Prostate gland (tissue), 2 donors: ENCODE results near the gene WDR13. TPM values are rescaled to one million over a fixed set of nuclear protein-coding genes. Genes with fewer than 3 reads are reported as not detected.

Experiments
- DNase-seq: peaks from one replicate; pipeline ENCODE4 v3.0.0-alpha.2; 2019; ENCODE audit warnings: low spot score
- H3K27ac ChIP-seq, 2 donors: fragments of 200-600 bp; sonication (generic); 2 replicates each; pipeline ENCODE4 v1.5.1; 2017 to 2019
- H3K27me3 ChIP-seq: fragments of 200-600 bp; sonication (generic); replicated peaks from 2 replicates; pipeline ENCODE4 v1.5.1; 2019; ENCODE audit not compliant: insufficient read depth
- H3K36me3 ChIP-seq, 2 donors: fragments of 200-600 bp; sonication (generic); 1 replicate in 1 of 2; 2 replicates in 1 of 2; pipeline versions ENCODE4 v1.5.1 to v1.8.1; 2017 to 2019
- H3K4me1 ChIP-seq: fragments of 200-600 bp; sonication (generic); replicated peaks from 2 replicates; pipeline ENCODE4 v1.5.1; 2019
- H3K4me3 ChIP-seq, 2 donors: fragments of 200-600 bp; sonication (generic); 2 replicates each; pipeline ENCODE4 v1.5.1; 2017 to 2019
- H3K9me3 ChIP-seq: fragments of 200-600 bp; sonication (generic); 2 replicates; pipeline ENCODE4 v1.5.1; 2017
- POLR2A ChIP-seq: fragments of 450-650 bp; IDR thresholded peaks from one replicate; pipeline ENCODE4 v1.6.1; 2016; ENCODE audit warnings: antibody characterized with exemption, mild to moderate bottlenecking
- POLR2AphosphoS5 ChIP-seq: sonication (generic); formaldehyde crosslinking; IDR thresholded peaks from one replicate; pipeline ENCODE4 v1.6.1; 2017; ENCODE audit warnings: antibody characterized with exemption
- WGBS: methylation state at CpG from one replicate; pipeline ENCODE4 v1.1.5; 2018; 5-methylcytosine and 5-hydroxymethylcytosine counted together
- intact Hi-C: fragments of 100-400 bp; cut with DNase I; formaldehyde crosslinking; loops from one replicate; pipeline ENCODE4 v1.14.2; 2022
- total RNA-seq, 2 donors: library from RNA; depleted of rRNA; stranded (reverse); fragments of >200 nt; gene quantifications; one replicate each; pipeline ENCODE4 v1.1.0, GENCODE V29; 2016
- TF ChIP-seq, protein P1 (sequence below), 4 experiments: fragments of 200-600 bp in 2 of 4; fragments of 450-650 bp in 2 of 4; sonication (generic) in 2 of 4; IDR thresholded peaks; 1 replicate in 3 of 4; 2 replicates in 1 of 4; pipeline ENCODE4 v1.5.1; 2016 to 2019; ENCODE audit warnings: antibody characterized with exemption in 4 of 4, mild to moderate bottlenecking in 2 of 4, moderate library complexity in 2 of 4

Gene WDR13
- total RNA-seq, 2 donors from 2014 or later = 102 to 190 TPM

GRCh38 chrX:48579259-48579658, 18.0 kb upstream of the WDR13 start:
- Histone ChIP-seq H3K4me3 (no peak overlapping the region), H3K36me3 (no peaks in the 10 kb centered on the region), H3K9me3 (no peaks in the 10 kb centered on the region), H3K27me3 (no peaks in the 10 kb centered on the region), H3K27ac (no peak overlapping the region), H3K4me1 (no peaks in the 10 kb centered on the region)
- 52% methylated on average over 3 of the region's 3 CpGs for WGBS
- TF ChIP-seq, protein P1, sequence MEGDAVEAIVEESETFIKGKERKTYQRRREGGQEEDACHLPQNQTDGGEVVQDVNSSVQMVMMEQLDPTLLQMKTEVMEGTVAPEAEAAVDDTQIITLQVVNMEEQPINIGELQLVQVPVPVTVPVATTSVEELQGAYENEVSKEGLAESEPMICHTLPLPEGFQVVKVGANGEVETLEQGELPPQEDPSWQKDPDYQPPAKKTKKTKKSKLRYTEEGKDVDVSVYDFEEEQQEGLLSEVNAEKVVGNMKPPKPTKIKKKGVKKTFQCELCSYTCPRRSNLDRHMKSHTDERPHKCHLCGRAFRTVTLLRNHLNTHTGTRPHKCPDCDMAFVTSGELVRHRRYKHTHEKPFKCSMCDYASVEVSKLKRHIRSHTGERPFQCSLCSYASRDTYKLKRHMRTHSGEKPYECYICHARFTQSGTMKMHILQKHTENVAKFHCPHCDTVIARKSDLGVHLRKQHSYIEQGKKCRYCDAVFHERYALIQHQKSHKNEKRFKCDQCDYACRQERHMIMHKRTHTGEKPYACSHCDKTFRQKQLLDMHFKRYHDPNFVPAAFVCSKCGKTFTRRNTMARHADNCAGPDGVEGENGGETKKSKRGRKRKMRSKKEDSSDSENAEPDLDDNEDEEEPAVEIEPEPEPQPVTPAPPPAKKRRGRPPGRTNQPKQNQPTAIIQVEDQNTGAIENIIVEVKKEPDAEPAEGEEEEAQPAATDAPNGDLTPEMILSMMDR (IDR thresholded peaks at IDR 0.05) = no peak
- TF ChIP-seq POLR2AphosphoS5 = no peak
- TF ChIP-seq POLR2A = no peak
- intact Hi-C loops = no loop called here
- no peak for DNase-seq

DNA sequence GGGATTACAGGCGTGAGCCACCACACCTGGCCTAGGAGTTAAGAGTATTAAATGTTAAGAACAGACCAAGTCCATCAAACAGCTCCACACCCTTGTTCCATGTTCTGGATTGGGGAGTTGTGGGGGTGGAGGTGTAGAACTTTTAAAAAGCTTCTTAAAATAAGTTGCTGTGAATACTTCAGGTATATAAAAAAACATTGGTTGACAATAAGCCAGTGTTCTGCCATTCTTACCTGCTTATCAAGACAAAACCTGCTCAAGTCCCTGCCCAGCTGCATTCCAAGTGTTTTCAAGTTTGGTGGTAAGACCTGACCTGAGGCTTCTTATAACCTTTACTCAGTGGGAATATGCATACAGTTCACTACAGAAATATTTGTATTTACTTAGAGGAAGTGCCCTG, 16.6 kb upstream of the WDR13 start:
- H3K27ac ChIP-seq = no peak overlapping the region
- H3K9me3 ChIP-seq = no peaks in the 10 kb centered on the region
- TF ChIP-seq POLR2AphosphoS5 (no peak), POLR2A (no peak)
- TF ChIP-seq, protein P1 (IDR thresholded peaks at IDR 0.05) = no peak
- 70% methylated on average over 1 of the region's 1 CpG for WGBS
- H3K36me3 ChIP-seq = no peaks in the 10 kb centered on the region
- H3K4me3 ChIP-seq = no peak overlapping the region
- no peaks in the 10 kb centered on the region for H3K4me1 ChIP-seq
- intact Hi-C loops = no loop called here
- H3K27me3 ChIP-seq = no peaks in the 10 kb centered on the region
- DNase-seq = peak; percentile 15

DNA sequence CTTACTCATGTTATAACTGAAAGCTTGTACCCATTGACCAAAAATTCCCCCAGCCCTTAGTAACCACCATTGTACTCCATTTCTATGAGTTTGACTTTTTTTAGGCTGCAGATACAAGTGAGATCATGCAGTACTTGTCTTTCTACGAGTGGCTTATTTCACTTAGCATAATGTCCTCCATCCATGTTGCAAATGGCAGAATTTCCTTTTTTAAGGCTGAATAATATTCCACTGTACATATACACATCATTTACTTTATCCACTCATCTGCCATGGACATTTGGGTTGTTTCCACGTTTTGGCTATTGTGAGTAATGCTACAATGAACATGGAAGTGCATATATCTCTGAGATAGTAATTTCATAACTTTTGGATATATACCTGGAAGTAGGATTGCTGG, 12.6 kb upstream of the WDR13 start:
- WGBS = 55% methylated on average over 2 of the region's 2 CpGs
- Histone ChIP-seq H3K4me1 (no peaks in the 10 kb centered on the region), H3K27ac (no peak overlapping the region), H3K36me3 (no peaks in the 10 kb centered on the region), H3K9me3 (no peaks in the 10 kb centered on the region), H3K4me3 (no peak overlapping the region), H3K27me3 (no peaks in the 10 kb centered on the region)
- no peak for DNase-seq
- no peak for TF ChIP-seq POLR2AphosphoS5
- no peak for TF ChIP-seq POLR2A
- TF ChIP-seq, protein P1 (IDR thresholded peaks at IDR 0.05) = no peak
- intact Hi-C loops = no loop called here

- H3K4me1 ChIP-seq = no peaks in the 10 kb centered on the region
- WGBS = 48% methylated on average over 13 of the region's 13 CpGs
- peak; percentile 27 for DNase-seq
These were observed 7.7 kb upstream of the WDR13 start for GRCh38 chrX:48589482-48590162.

GRCh38 chrX:48590203-48591103, 6.8 kb upstream of the WDR13 start:
- no peaks in the 10 kb centered on the region for H3K9me3 ChIP-seq
- intact Hi-C loops = loop anchor here (10.0 kb wide), 1 partner anchor 56 kb away; the partner anchor contains the start of gene TBC1D25
- TF ChIP-seq, protein P1 (IDR thresholded peaks at IDR 0.05) = no peak
- TF ChIP-seq POLR2AphosphoS5 = no peak
- no peak for TF ChIP-seq POLR2A
- DNase-seq = no peak
- H3K4me1 ChIP-seq = no peaks in the 10 kb centered on the region
- H3K4me3 ChIP-seq = no peak overlapping the region
- no peaks in the 10 kb centered on the region for H3K27me3 ChIP-seq
- WGBS = 80% methylated on average over 21 of the region's 21 CpGs
- H3K36me3 ChIP-seq = no peaks in the 10 kb centered on the region
- H3K27ac ChIP-seq = peak overlapping the region; percentile 63 to 67

More at GRCh38 chrX:48589482-48590162, 7.7 kb upstream of the WDR13 start:
- Histone ChIP-seq H3K4me3 (no peak overlapping the region), H3K9me3 (no peaks in the 10 kb centered on the region), H3K36me3 (no peaks in the 10 kb centered on the region), H3K27me3 (no peaks in the 10 kb centered on the region), H3K27ac (peak overlapping the region; percentile 63 to 67)
- no peak for TF ChIP-seq POLR2A
- TF ChIP-seq POLR2AphosphoS5 = peak; percentile 17
- intact Hi-C loops = loop anchor here (10.0 kb wide), 1 partner anchor 55 kb away; the partner anchor contains the start of gene TBC1D25
